Measurements from ENCODE around the gene CBLN3. TPM values are rescaled to one million over a fixed set of nuclear protein-coding genes. Genes with fewer than 3 reads are reported as not detected.
A peak's percentile ranks its signal among the peaks of the same experiment; 100 is the strongest.

The CBLN3 gene
- total RNA-seq, 2 experiments from 2014 or later, result 11.6 to 12.2 TPM

- Mint-ChIP-seq H3K36me3 (ENCODE audit: low read depth) (peaks cover 64% of the 10 kb centered on the region), H3K4me3 (no peak overlapping the region), H3K27ac (peak overlapping the region; percentile 58), H3K9me3 (ENCODE audit: low read depth) (no peaks in the 10 kb centered on the region), H3K27me3 (no peaks in the 10 kb centered on the region), H3K4me1 (peaks cover 48% of the 10 kb centered on the region)
- ChIA-PET POLR2A (interaction anchor here (5.4 kb wide), 1 partner anchor 8 kb away, joined by 50 read pairs; the partner anchor contains the start of genes CBLN3 and KHNYN), CTCF (interaction anchor here (1.0 to 5.3 kb wide), 8 partner anchors 8 to 243 kb away, joined by 3 to 125 read pairs (median 12); partner anchors contain the start of genes ADCY4, CBLN3, CIDEB and KHNYN)
- intact Hi-C loops (cut with DNase I, micrococcal nuclease), result no loop called here
- no peak for ATAC-seq
- DNase-seq, result no peak
Measured at GRCh38 chr14:24438223-24439097, 9.0 kb upstream of the CBLN3 start.

- intact Hi-C loops (cut with DNase I, micrococcal nuclease), result no loop called here
- DNase-seq (no peak), ATAC-seq (no peak)
- peak overlapping the region; percentile 75 for H3K27ac Mint-ChIP-seq
- no peaks in the 10 kb centered on the region for H3K9me3 Mint-ChIP-seq (ENCODE audit: low read depth)
- no peaks in the 10 kb centered on the region for H3K27me3 Mint-ChIP-seq
- peaks cover 66% of the 10 kb centered on the region for H3K36me3 Mint-ChIP-seq (ENCODE audit: low read depth)
- peaks cover 51% of the 10 kb centered on the region for H3K4me1 Mint-ChIP-seq
- ChIA-PET POLR2A (interaction anchor here (2.1 kb wide), 1 partner anchor 105 kb away, joined by 9 read pairs; no protein-coding TSS in a partner anchor), CTCF (interaction anchor here (0.9 to 4.7 kb wide), 18 partner anchors 13 to 242 kb away, joined by 3 to 125 read pairs (median 8); partner anchors contain the start of genes ADCY4, CIDEB, DHRS1 and NOP9)
- no peak overlapping the region for H3K4me3 Mint-ChIP-seq
Measured at GRCh38 chr14:24437736-24438067, 8.2 kb upstream of the CBLN3 start.

- H3K27ac Mint-ChIP-seq, result peak overlapping the region; percentile 75
- peaks cover 51% of the 10 kb centered on the region for H3K4me1 Mint-ChIP-seq
- no peak overlapping the region for H3K4me3 Mint-ChIP-seq
- H3K9me3 Mint-ChIP-seq (ENCODE audit: low read depth), result no peaks in the 10 kb centered on the region
- H3K27me3 Mint-ChIP-seq, result no peaks in the 10 kb centered on the region
- DNase-seq (no peak), ATAC-seq (no peak)
- intact Hi-C loops (cut with DNase I, micrococcal nuclease), result no loop called here
- ChIA-PET CTCF (interaction anchor here (0.6 to 4.7 kb wide), 22 partner anchors 12 to 322 kb away, joined by 3 to 125 read pairs (median 6); partner anchors contain the start of genes ADCY4, CIDEB, DCAF11 and DHRS1), POLR2A (interaction anchor here (2.1 kb wide), 1 partner anchor 104 kb away, joined by 9 read pairs; no protein-coding TSS in a partner anchor)
- H3K36me3 Mint-ChIP-seq (ENCODE audit: low read depth), result peaks cover 67% of the 10 kb centered on the region
Measured at GRCh38 chr14:24437020-24437735, 7.7 kb upstream of the CBLN3 start.

- Mint-ChIP-seq H3K27ac (peak overlapping the region; percentile 75), H3K9me3 (ENCODE audit: low read depth) (no peaks in the 10 kb centered on the region), H3K36me3 (ENCODE audit: low read depth) (peaks cover 66% of the 10 kb centered on the region), H3K4me3 (no peak overlapping the region), H3K27me3 (no peaks in the 10 kb centered on the region), H3K4me1 (peaks cover 51% of the 10 kb centered on the region)
- CTCF ChIA-PET, result interaction anchor here (0.6 to 4.7 kb wide), 27 partner anchors 11 to 332 kb away, joined by 3 to 125 read pairs (median 6); partner anchors contain the start of genes ADCY4, CHMP4A, CIDEB and DCAF11
- ATAC-seq (peak; percentile 53), DNase-seq (peak; percentile 58)
- POLR2A ChIA-PET, result interaction anchor here (2.1 kb wide), 1 partner anchor 103 kb away, joined by 9 read pairs; no protein-coding TSS in a partner anchor
- intact Hi-C loops (cut with DNase I, micrococcal nuclease), result loop anchor here (1.0 kb wide), 3 partner anchors 70 to 103 kb away; no protein-coding TSS in a partner anchor
Measured at GRCh38 chr14:24436355-24437019, 7.0 kb upstream of the CBLN3 start.

- ChIA-PET CTCF (interaction anchor here (0.6 to 4.7 kb wide), 24 partner anchors 11 to 331 kb away, joined by 3 to 125 read pairs (median 6); partner anchors contain the start of genes ADCY4, CHMP4A, CIDEB and DCAF11), POLR2A (interaction anchor here (2.1 kb wide), 2 partner anchors 96 to 103 kb away, joined by 6 to 9 read pairs; partner anchors contain the start of gene RIPK3)
- no peak overlapping the region for H3K4me3 Mint-ChIP-seq
- no peaks in the 10 kb centered on the region for H3K27me3 Mint-ChIP-seq
- intact Hi-C loops (cut with DNase I, micrococcal nuclease), result loop anchor here (1.0 kb wide), 3 partner anchors 70 to 103 kb away; no protein-coding TSS in a partner anchor
- H3K27ac Mint-ChIP-seq, result no peak overlapping the region
- H3K4me1 Mint-ChIP-seq, result peaks cover 51% of the 10 kb centered on the region
- ATAC-seq, result no peak
- H3K36me3 Mint-ChIP-seq (ENCODE audit: low read depth), result peaks cover 66% of the 10 kb centered on the region
- no peaks in the 10 kb centered on the region for H3K9me3 Mint-ChIP-seq (ENCODE audit: low read depth)
- no peak for DNase-seq
Measured at GRCh38 chr14:24435998-24436354, 6.5 kb upstream of the CBLN3 start.

- ChIA-PET POLR2A (interaction anchor here (1.0 to 2.1 kb wide), 2 partner anchors 95 to 103 kb away, joined by 4 to 6 read pairs; partner anchors contain the start of gene RIPK3), CTCF (interaction anchor here (0.5 to 4.7 kb wide), 10 partner anchors 10 to 301 kb away, joined by 3 to 125 read pairs (median 12); partner anchors contain the start of genes ADCY4, DHRS1, NOP9 and RIPK3)
- no peaks in the 10 kb centered on the region for H3K27me3 Mint-ChIP-seq
- no peak overlapping the region for H3K4me3 Mint-ChIP-seq
- DNase-seq (no peak), ATAC-seq (no peak)
- H3K9me3 Mint-ChIP-seq (ENCODE audit: low read depth), result no peaks in the 10 kb centered on the region
- intact Hi-C loops (cut with DNase I, micrococcal nuclease), result no loop called here
- H3K27ac Mint-ChIP-seq, result peak overlapping the region; percentile 2
- H3K4me1 Mint-ChIP-seq, result peaks cover 47% of the 10 kb centered on the region
- H3K36me3 Mint-ChIP-seq (ENCODE audit: low read depth), result peaks cover 63% of the 10 kb centered on the region
Measured at GRCh38 chr14:24435192-24435810, 5.8 kb upstream of the CBLN3 start.

GRCh38 chr14:24434676-24435075, 5.2 kb upstream of the CBLN3 start:
- Mint-ChIP-seq H3K27me3 (no peaks in the 10 kb centered on the region), H3K27ac (no peak overlapping the region), H3K9me3 (ENCODE audit: low read depth) (no peaks in the 10 kb centered on the region), H3K4me1 (peaks cover 46% of the 10 kb centered on the region), H3K4me3 (no peak overlapping the region), H3K36me3 (ENCODE audit: low read depth) (peaks cover 62% of the 10 kb centered on the region)
- no peak for DNase-seq
- intact Hi-C loops (cut with DNase I, micrococcal nuclease), result loop anchor here in 1 of 2 experiments (5.0 kb wide), 1 partner anchor 297 kb away; the partner anchor contains the start of gene PSME1
- POLR2A ChIA-PET, result interaction anchor here (1.0 to 2.1 kb wide), 2 partner anchors 95 to 102 kb away, joined by 4 to 6 read pairs; partner anchors contain the start of gene RIPK3
- ATAC-seq, result no peak
- CTCF ChIA-PET, result interaction anchor here (1.1 to 4.7 kb wide), 5 partner anchors 24 to 138 kb away, joined by 3 to 125 read pairs (median 19); partner anchors contain the start of genes ADCY4 and RIPK3

- ATAC-seq (no peak), DNase-seq (no peak)
- Mint-ChIP-seq H3K27me3 (no peaks in the 10 kb centered on the region), H3K9me3 (ENCODE audit: low read depth) (no peaks in the 10 kb centered on the region), H3K36me3 (ENCODE audit: low read depth) (peaks cover 56% of the 10 kb centered on the region), H3K4me3 (no peak overlapping the region), H3K27ac (no peak overlapping the region), H3K4me1 (peaks cover 45% of the 10 kb centered on the region)
- intact Hi-C loops (cut with DNase I, micrococcal nuclease), result loop anchor here in 1 of 2 experiments (5.0 kb wide), 1 partner anchor 297 kb away; the partner anchor contains the start of gene PSME1
- CTCF ChIA-PET, result interaction anchor here (1.3 to 4.7 kb wide), 3 partner anchors 71 to 101 kb away, joined by 3 to 125 read pairs (median 43); partner anchors contain the start of genes ADCY4 and RIPK3
- POLR2A ChIA-PET, result interaction anchor here (2.1 kb wide), 1 partner anchor 94 kb away, joined by 6 read pairs; the partner anchor contains the start of gene RIPK3
Measured at GRCh38 chr14:24434036-24434435, 4.6 kb upstream of the CBLN3 start.

GRCh38 chr14:24432259-24433131, 3.0 kb upstream of the CBLN3 start:
- Mint-ChIP-seq H3K9me3 (ENCODE audit: low read depth) (no peaks in the 10 kb centered on the region), H3K4me3 (peak overlapping the region; percentile 94), H3K36me3 (ENCODE audit: low read depth) (peaks cover 41% of the 10 kb centered on the region), H3K4me1 (peaks cover 37% of the 10 kb centered on the region), H3K27me3 (no peaks in the 10 kb centered on the region), H3K27ac (no peak overlapping the region)
- ChIA-PET CTCF (interaction anchor here (0.7 to 7.5 kb wide), 28 partner anchors 9 to 237 kb away, joined by 3 to 201 read pairs (median 6); partner anchors contain the start of genes ADCY4, CIDEB, LTB4R and MDP1), POLR2A (interaction anchor here (0.5 to 3.3 kb wide), 10 partner anchors 9 to 340 kb away, joined by 3 to 50 read pairs (median 8); partner anchors contain the start of genes ADCY4, CHMP4A, RIPK3 and SDR39U1)
- intact Hi-C loops (cut with DNase I, micrococcal nuclease), result loop anchor here in 1 of 2 experiments (5.0 kb wide), 1 partner anchor 295 kb away; the partner anchor contains the start of gene PSME1
- DNase-seq (no peak), ATAC-seq (no peak)

Measured in activated CD4-positive, alpha-beta T cell treated with anti-CD3 and anti-CD28 coated beads for 36 hours (primary cell).